Stomach (tissue), 9 donors: ENCODE data around the gene ERBIN. TPM values are rescaled to one million over a fixed set of nuclear protein-coding genes. Genes with fewer than 3 reads are reported as not detected.

ENCODE experiments used
- DNase-seq, 2 donors: peaks; one replicate each; pipeline versions ENCODE4 v3.0.0 to v3.0.0-alpha.2; 2013 to 2019
- H3K27ac ChIP-seq, 5 donors: fragments of 200-600 bp in 4 of 5; sonication (generic) in 4 of 5; one replicate each; pipeline ENCODE4 v1.5.1; 2013 to 2019; ENCODE audit warnings: mild to moderate bottlenecking in 1 of 5, moderate library complexity in 1 of 5
- H3K27me3 ChIP-seq, 3 donors: fragments of 200-600 bp; sonication (generic); one replicate each; pipeline ENCODE4 v1.5.1; 2017 to 2019; ENCODE audit warnings: mixed run types in 1 of 3
- H3K36me3 ChIP-seq, 4 donors: fragments of 200-600 bp; sonication (generic); 1 replicate in 3 of 4; 2 replicates in 1 of 4; pipeline ENCODE4 v1.5.1; 2016 to 2019
- H3K4me1 ChIP-seq, 4 donors: fragments of 200-600 bp; sonication (generic); one replicate each; pipeline ENCODE4 v1.5.1; 2016 to 2019
- H3K4me3 ChIP-seq, 4 donors: fragments of 200-600 bp; sonication (generic) in 3 of 4; one replicate each; pipeline ENCODE4 v1.5.1; 2016 to 2019; ENCODE audit warnings: mild to moderate bottlenecking in 1 of 4
- H3K9me3 ChIP-seq, 4 donors: fragments of 200-600 bp; sonication (generic); one replicate each; pipeline ENCODE4 v1.5.1; 2016 to 2019
- CTCF ChIP-seq, 7 experiments: fragments of 450-650 bp in 4 of 7; fragments of 200-600 bp in 3 of 7; sonication (generic) in 3 of 7; IDR thresholded peaks; one replicate each; pipeline ENCODE4 v1.5.1; 2016 to 2019; ENCODE audit warnings: antibody characterized with exemption in 7 of 7, control low read depth in 2 of 7, mild to moderate bottlenecking in 1 of 7
- EP300 ChIP-seq: sonication (generic); formaldehyde crosslinking; IDR thresholded peaks from one replicate; pipeline ENCODE4 v1.6.1; 2017; ENCODE audit warnings: antibody characterized with exemption
- POLR2A ChIP-seq, 4 donors: fragments of 450-650 bp; IDR thresholded peaks; one replicate each; pipeline ENCODE4 v1.6.1; 2016; ENCODE audit warnings: antibody characterized with exemption in 4 of 4, control low read depth in 2 of 4, mild to moderate bottlenecking in 1 of 4, moderate library complexity in 1 of 4
- POLR2AphosphoS5 ChIP-seq, 3 donors: sonication (generic); formaldehyde crosslinking; IDR thresholded peaks; one replicate each; pipeline ENCODE4 v1.6.1; 2016; ENCODE audit warnings: antibody characterized with exemption in 3 of 3
- WGBS, 5 donors: extraction: QIAGEN DNeasy Blood & Tissue Kit in 3 of 5; methylation state at CpG; one replicate each; pipeline versions ENCODE4 v1.1.5 to v1.1.7; 2013 to 2018; 5-methylcytosine and 5-hydroxymethylcytosine counted together
- intact Hi-C: fragments of 100-400 bp; cut with DNase I; formaldehyde crosslinking; loops from one replicate; pipeline ENCODE4 v1.15.1; 2023; ENCODE audit warnings: low total_unique reads
- polyA plus RNA-seq, 3 donors: library from polyadenylated mRNA; stranded (reverse); fragments of 200-250 nt; gene quantifications; one replicate each; pipeline ENCODE4 v1.2.3, GENCODE V29; 2013
- total RNA-seq, 5 donors: library from RNA; depleted of rRNA; stranded (reverse); fragments of >200 nt; gene quantifications; one replicate each; pipeline versions ENCODE4 v1.1.0 to v1.2.3, GENCODE V29; 2014 to 2016
- donor health status: healthy with polysubstance abuse.
- donor health status: Bipolar disorder and iron deficiency.
- donor health status: healthy.

Gene ERBIN
- total and polyA plus RNA-seq, 8 donors: 10.3 to 207 (median 37.2) TPM

- Histone ChIP-seq H3K4me3 (no peak overlapping the region), H3K27ac (no peak overlapping the region), H3K9me3 (no peaks in the 10 kb centered on the region), H3K4me1 (no peaks in the 10 kb centered on the region), H3K36me3 (no peaks in the 10 kb centered on the region), H3K27me3 (no peaks in the 10 kb centered on the region)
- no peak for DNase-seq
- intact Hi-C loops: no loop called here
- TF ChIP-seq POLR2A (IDR thresholded peaks at IDR 0.05) (no peak), EP300 (no peak), CTCF (IDR thresholded peaks at IDR 0.05) (no peak), POLR2AphosphoS5 (IDR thresholded peaks at IDR 0.05) (no peak)
- 80 to 92% (median 85%) methylated on average over 9 of the region's 9 CpGs for WGBS, 5 donors
Measured at GRCh38 chr5:65893749-65894430, 32.5 kb upstream of the ERBIN start.

GRCh38 chr5:65895891-65896290 lies 30.5 kb upstream of the ERBIN start:
- Histone ChIP-seq H3K27ac (no peak overlapping the region), H3K9me3 (no peaks in the 10 kb centered on the region), H3K27me3 (no peaks in the 10 kb centered on the region), H3K4me3 (no peak overlapping the region), H3K4me1 (no peaks in the 10 kb centered on the region), H3K36me3 (no peaks in the 10 kb centered on the region)
- TF ChIP-seq EP300 (no peak), POLR2A (IDR thresholded peaks at IDR 0.05) (no peak), POLR2AphosphoS5 (IDR thresholded peaks at IDR 0.05) (no peak), CTCF (IDR thresholded peaks at IDR 0.05) (no peak)
- WGBS, 5 donors: 81 to 93% (median 87%) methylated on average over 3 of the region's 3 CpGs
- intact Hi-C loops: no loop called here
- DNase-seq: no peak

GRCh38 chr5:65900746-65901145 lies 25.6 kb upstream of the ERBIN start:
- intact Hi-C loops: no loop called here
- no peaks in the 10 kb centered on the region for H3K4me1 ChIP-seq
- H3K4me3 ChIP-seq: no peak overlapping the region
- H3K27ac ChIP-seq: no peak overlapping the region
- TF ChIP-seq EP300: no peak
- no peak for TF ChIP-seq POLR2A (IDR thresholded peaks at IDR 0.05)
- TF ChIP-seq POLR2AphosphoS5 (IDR thresholded peaks at IDR 0.05): no peak
- no peak for TF ChIP-seq CTCF (IDR thresholded peaks at IDR 0.05)
- 85 to 93% (median 89%) methylated on average over 2 of the region's 2 CpGs for WGBS, 5 donors
- H3K27me3 ChIP-seq: no peaks in the 10 kb centered on the region
- DNase-seq: no peak
- no peaks in the 10 kb centered on the region for H3K36me3 ChIP-seq
- no peaks in the 10 kb centered on the region for H3K9me3 ChIP-seq

- intact Hi-C loops: no loop called here
- TF ChIP-seq POLR2A (IDR thresholded peaks at IDR 0.05) (no peak), EP300 (no peak), POLR2AphosphoS5 (IDR thresholded peaks at IDR 0.05) (no peak), CTCF (IDR thresholded peaks at IDR 0.05) (no peak)
- Histone ChIP-seq H3K36me3 (no peaks in the 10 kb centered on the region), H3K4me3 (no peak overlapping the region), H3K27ac (no peak overlapping the region), H3K9me3 (no peaks in the 10 kb centered on the region), H3K27me3 (no peaks in the 10 kb centered on the region), H3K4me1 (no peaks in the 10 kb centered on the region)
- 82 to 97% (median 93%) methylated on average over 4 of the region's 4 CpGs for WGBS, 5 donors
- DNase-seq: no peak
Measured at GRCh38 chr5:65902104-65902503, 24.3 kb upstream of the ERBIN start.
